ENCODE results near the gene GABRB3.
"Not testable (repeated sequence)": the region's sequence is repeated elsewhere in the genome, so short reads cannot be mapped to it uniquely, and the experiment has no call there.

Gene GABRB3

DNA sequence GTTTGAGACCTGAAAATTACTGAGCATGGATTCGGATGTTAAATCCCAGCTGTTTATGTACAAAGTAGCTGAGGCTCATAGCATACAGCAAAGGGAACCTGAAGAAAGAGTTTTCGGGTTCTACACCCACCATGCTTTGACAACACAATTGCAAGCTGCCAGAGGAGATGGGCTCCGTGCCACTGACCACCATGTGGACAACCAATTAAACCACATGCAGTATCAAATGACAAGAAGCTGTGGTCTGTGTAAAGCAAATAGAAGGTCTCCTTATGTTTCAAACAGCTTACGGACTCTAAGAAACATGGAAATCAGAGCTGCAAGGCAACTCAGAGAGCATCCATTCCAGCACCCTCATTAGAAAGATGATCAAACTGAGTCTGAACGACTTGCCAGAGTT, 12.9 kb downstream of the GABRB3 start:
- Mint-ChIP-seq H3K9me3 (peaks cover 8% of the 10 kb centered on the region), H3K4me3 (no peak overlapping the region), H3K4me1 (no peaks in the 10 kb centered on the region), H3K27ac (no peak overlapping the region), H3K36me3 (no peaks in the 10 kb centered on the region)
- no peak for DNase-seq (ENCODE audit: low spot score in 2 of 2)
- ATAC-seq: no peak

DNA sequence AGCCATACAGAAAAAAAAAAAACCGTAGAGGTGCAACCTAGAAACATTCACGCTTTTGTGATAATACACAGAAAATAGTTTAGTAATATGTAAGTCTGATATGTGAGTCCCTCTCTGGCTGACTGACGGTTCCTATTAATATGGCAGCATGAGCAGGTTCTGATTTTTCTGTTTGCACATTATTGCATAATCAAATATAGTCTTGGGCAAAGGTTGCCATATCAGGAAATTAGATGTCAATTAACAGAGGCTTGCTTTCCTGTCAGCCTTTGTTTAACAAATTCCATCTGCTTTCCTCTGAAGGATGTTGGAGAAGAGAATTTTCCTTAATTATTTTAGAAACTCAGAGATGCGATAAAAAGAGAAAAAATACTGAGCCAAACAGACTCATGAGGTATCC, 14.8 kb downstream of the GABRB3 start:
- no peak for DNase-seq (ENCODE audit: low spot score in 2 of 2)
- H3K4me3 Mint-ChIP-seq: no peak overlapping the region
- no peak for ATAC-seq
- H3K27ac Mint-ChIP-seq: no peak overlapping the region
- H3K9me3 Mint-ChIP-seq: peaks cover 16% of the 10 kb centered on the region
- no peaks in the 10 kb centered on the region for H3K4me1 Mint-ChIP-seq
- H3K36me3 Mint-ChIP-seq: no peaks in the 10 kb centered on the region

DNA sequence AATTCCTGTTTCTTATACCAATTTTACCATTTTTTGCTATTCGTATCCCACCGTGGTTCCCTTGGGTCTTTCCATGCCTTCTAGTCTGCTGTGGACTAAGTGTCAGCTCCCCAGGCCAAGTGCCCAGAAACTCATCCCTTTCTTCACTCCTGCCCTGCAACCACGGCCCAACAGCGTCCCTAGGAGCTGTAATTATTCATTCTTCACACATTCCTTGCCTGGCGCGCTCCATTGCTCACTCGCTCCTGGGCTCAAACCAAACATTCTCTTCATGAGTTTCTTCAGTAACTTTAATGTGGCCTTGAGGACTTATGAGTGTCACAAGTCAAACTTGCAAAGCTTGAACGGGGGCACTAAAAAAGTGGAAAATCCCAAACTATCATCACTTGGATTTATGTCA, 15.7 kb downstream of the GABRB3 start:
- Mint-ChIP-seq H3K4me1 (no peaks in the 10 kb centered on the region), H3K4me3 (no peak overlapping the region), H3K27ac (no peak overlapping the region), H3K9me3 (peaks cover 12% of the 10 kb centered on the region), H3K36me3 (no peaks in the 10 kb centered on the region)
- ATAC-seq (no peak), DNase-seq (ENCODE audit: low spot score in 2 of 2) (no peak)

DNA sequence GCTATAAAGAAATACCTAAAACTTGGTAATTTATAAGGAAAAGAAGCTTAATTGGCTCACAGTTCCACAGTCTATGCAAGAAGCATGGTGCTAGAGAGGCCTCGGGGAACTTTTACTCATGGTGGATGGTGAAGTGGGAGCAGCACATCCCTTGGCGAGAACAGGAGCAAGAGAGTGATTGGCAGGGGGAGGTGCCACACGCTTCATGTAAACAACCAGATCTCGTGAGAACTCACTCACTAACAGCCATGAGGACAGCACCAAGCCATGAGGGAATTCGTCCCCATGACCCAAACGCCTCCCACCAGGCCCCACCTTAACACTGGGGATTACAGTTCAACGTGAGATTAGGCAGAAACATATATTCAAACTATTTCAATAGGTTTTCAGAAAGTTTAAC, 28.0 kb downstream of the GABRB3 start:
- no peak overlapping the region for H3K4me3 Mint-ChIP-seq
- ATAC-seq: no peak
- no peaks in the 10 kb centered on the region for H3K36me3 Mint-ChIP-seq
- peaks cover 18% of the 10 kb centered on the region for H3K9me3 Mint-ChIP-seq
- DNase-seq (ENCODE audit: low spot score in 2 of 2): no peak
- no peaks in the 10 kb centered on the region for H3K4me1 Mint-ChIP-seq
- H3K27ac Mint-ChIP-seq: no peak overlapping the region

DNA sequence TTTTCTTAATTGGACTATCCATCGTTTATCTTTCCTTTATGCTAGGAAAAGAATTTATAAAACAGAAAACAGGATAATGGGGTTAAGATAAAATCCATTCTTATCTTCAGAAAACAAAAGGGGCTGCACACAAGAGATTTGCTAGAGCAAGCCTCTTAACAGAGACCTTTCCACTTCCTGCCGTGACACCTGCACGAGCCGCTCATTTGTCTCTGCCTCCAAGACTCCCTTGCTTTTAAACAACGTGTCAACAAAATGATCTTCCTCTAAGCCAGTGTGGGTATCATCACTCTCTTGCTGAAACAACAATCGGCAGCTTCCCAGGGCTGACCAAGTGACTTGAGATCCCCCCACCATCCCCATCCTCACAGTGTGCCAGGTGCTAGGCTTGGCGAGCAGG, 33.1 kb downstream of the GABRB3 start:
- Mint-ChIP-seq H3K4me3 (no peak overlapping the region), H3K27ac (no peak overlapping the region), H3K36me3 (no peaks in the 10 kb centered on the region), H3K4me1 (no peaks in the 10 kb centered on the region), H3K9me3 (peaks cover 25% of the 10 kb centered on the region)
- DNase-seq (ENCODE audit: low spot score in 2 of 2) (no peak), ATAC-seq (no peak)

DNA sequence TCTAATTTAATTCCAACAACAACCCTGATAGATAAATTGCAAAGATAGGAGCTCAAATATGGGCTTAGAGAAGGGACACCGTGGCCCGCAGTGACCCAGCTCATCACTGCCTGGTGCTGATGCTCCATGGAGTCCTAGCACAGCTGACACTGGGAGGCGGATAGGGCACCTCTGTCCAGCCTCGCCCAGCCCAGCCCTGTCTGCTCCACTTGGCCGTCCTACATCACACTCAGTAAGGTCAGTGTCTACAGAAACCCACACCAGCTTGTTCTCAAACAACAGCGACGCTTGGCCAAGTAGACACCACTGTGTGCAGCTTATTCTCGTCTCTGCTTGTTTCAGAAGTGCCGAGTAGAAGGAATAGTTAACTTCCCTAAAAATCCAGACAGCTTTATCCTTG, 33.9 kb downstream of the GABRB3 start:
- no peaks in the 10 kb centered on the region for H3K4me1 Mint-ChIP-seq
- ATAC-seq: no peak
- H3K4me3 Mint-ChIP-seq: no peak overlapping the region
- H3K36me3 Mint-ChIP-seq: no peaks in the 10 kb centered on the region
- no peak overlapping the region for H3K27ac Mint-ChIP-seq
- peaks cover 25% of the 10 kb centered on the region for H3K9me3 Mint-ChIP-seq
- no peak for DNase-seq (ENCODE audit: low spot score in 2 of 2)

DNA sequence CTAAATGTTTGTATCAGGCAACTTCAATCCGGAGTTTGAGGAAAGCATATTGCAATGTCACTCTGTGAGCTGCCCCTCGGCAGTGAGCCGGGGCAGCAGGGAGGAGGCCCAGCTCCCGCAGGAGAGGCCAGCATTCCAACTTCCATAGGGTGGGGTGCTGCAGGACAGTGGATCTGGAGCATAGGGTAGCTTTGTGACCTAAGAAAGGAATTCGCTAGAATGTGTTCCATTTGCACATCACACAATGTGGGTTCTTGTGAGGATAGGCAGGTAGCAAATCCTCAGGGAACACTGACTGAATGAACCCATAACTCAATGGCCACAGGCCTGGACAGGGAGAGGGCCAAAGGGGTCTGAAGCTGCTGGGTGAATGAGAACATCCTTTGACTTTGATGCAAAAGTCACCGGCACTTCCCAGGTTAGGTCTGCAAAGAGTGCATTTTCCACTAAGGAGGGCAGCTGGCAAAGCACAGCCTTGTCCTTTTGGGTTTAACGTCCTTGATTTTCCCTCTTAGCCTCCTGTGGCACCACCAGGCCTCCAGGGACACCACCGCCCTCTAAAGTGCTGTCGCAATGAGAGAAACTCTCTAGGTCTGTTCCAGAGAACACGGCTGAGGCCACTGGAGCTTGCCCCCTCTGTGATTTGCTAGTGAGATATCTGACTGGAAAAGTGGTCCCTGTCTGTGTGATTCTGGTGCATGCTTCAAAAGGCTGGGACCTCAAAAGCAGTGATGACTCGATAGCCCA, 36.2 kb downstream of the GABRB3 start:
- no peak overlapping the region for H3K4me3 Mint-ChIP-seq
- no peaks in the 10 kb centered on the region for H3K4me1 Mint-ChIP-seq
- DNase-seq (ENCODE audit: low spot score in 2 of 2): no peak
- no peaks in the 10 kb centered on the region for H3K36me3 Mint-ChIP-seq
- H3K27ac Mint-ChIP-seq: no peak overlapping the region
- peaks cover 22% of the 10 kb centered on the region for H3K9me3 Mint-ChIP-seq
- ATAC-seq: no peak

DNA sequence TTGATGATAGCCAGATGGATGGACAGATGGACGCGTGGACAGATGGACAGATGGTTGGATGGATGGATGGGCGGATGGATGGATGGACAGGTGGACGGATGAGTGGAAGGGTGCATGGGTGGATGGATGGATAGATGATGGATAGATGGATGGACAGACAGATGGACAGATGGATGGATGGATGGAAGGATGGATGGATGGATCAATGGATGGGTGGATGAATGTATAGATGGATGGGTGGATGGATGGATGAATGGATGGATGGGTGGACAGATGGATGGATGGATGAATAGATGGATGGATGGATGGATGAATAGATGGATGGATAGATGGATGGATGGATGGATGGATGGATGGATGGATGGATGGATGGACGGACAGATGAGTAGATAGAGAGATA, 40.9 kb downstream of the GABRB3 start:
- peaks cover 18% of the 10 kb centered on the region for H3K9me3 Mint-ChIP-seq
- no peaks in the 10 kb centered on the region for H3K4me1 Mint-ChIP-seq
- no peaks in the 10 kb centered on the region for H3K36me3 Mint-ChIP-seq

DNA sequence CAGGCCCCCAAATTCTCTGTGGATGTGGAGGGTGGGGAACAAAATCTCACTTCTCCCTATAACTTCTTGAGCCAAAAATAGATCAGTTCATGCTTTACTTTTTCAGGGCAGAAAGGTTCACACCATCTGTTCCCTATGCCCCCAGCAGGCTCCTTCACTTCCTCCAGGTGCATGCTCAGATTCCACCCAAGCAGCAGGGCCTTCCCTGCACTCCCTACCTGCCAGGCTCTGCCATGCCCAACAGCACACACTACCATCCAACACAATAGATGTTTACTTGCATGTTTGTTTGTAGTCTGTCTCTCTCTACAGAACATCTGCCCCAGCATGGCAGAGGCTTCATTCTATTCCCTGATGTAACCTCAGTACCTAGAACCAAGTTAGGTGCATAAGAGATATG, 43.3 kb downstream of the GABRB3 start:
- H3K9me3 Mint-ChIP-seq: peaks cover 14% of the 10 kb centered on the region
- no peaks in the 10 kb centered on the region for H3K4me1 Mint-ChIP-seq
- H3K4me3 Mint-ChIP-seq: no peak overlapping the region
- no peaks in the 10 kb centered on the region for H3K36me3 Mint-ChIP-seq
- ATAC-seq: no peak
- no peak overlapping the region for H3K27ac Mint-ChIP-seq
- DNase-seq (ENCODE audit: low spot score in 2 of 2): no peak

More for the DNA sequence above, 40.9 kb downstream of the GABRB3 start:
- ATAC-seq: no peak
- Mint-ChIP-seq H3K4me3 (no peak overlapping the region), H3K27ac (no peak overlapping the region)
- no peak for DNase-seq (ENCODE audit: low spot score in 2 of 2)

DNA sequence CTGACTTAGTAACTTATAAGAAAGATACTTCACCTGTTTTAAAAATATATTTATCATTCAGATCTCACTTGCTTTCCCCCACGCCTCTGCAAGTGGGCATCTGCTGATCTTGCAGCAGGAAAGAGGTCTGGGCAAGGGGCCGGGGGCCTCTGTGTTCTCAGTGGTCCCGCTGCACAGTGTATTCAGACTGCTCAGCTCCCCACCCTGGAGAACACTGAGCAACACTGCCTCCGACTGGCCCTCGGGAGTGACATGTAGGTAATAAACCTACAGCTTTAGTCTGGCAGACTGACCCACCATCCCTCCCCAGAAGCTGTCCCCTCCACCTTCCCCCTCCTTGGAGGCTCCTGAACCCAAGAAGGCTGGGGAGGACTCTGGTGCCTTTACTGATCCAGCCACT, 43.8 kb downstream of the GABRB3 start:
- ATAC-seq (no peak), DNase-seq (ENCODE audit: low spot score in 2 of 2) (no peak)
- Mint-ChIP-seq H3K9me3 (peaks cover 16% of the 10 kb centered on the region), H3K36me3 (no peaks in the 10 kb centered on the region), H3K4me1 (no peaks in the 10 kb centered on the region), H3K27ac (no peak overlapping the region), H3K4me3 (no peak overlapping the region)

DNA sequence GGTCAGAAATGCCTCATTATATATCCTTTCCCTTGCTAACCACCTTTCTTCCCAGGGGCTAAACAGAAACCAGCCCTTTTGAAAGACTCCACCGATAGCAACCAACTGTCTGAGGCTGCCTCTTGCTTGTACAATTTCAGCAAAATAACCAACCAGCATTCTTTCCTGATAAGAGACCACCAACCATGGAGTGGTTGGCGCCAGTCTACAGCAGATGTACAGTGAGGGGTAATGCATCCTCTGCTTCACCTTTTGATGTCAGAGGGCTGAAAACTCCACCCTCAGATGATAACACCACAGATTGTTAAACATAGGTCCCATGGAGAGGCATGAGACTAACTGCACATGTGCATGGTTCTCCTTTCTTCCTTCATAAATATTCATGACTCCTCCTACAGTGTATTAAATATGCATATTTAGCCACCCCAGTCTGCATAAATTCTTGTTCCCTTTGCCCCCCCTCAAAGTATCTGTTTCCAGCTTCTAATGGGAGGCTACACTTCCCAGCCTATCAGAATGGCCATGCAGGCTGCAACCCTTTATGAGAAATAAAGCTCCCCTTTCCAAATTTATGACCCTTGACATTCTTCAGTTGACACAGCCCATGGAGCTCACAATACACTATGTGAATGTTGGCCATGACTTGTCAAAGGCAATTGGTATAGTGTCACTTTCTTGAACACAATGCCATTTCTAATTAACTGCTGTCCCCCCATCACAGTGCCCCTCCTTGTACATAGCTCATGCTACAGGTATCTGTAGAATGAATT, 48.3 kb downstream of the GABRB3 start:
- no peak for DNase-seq (ENCODE audit: low spot score in 2 of 2)

DNA sequence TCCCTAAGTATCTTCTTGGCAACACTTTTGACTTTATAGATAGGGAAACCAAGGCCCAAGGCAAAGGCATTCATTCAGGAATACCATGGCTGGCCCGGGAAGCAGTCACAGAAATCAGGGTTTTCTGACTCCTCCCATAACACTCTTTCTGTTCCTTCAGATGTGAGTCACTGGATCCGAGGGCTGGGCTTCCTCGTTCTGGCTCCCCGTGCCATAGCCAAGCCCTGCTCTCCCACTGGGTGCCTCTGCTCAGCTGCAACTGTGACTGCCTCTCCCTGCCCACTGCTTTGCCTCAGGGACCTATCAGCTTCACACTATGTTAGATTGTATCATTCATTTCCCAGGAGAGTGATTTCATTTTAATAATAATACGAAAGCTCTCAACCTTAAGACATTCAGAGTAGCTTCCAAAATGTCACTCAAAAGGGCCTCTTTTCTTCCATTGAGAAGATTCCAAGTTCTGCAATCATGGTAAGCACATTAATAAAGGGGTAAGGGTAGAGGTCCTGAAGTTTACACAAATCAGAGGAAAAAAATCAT, 50.2 kb downstream of the GABRB3 start:
- DNase-seq (ENCODE audit: low spot score in 2 of 2) (no peak), ATAC-seq (no peak)
- Mint-ChIP-seq H3K9me3 (peaks cover 21% of the 10 kb centered on the region), H3K4me1 (no peaks in the 10 kb centered on the region), H3K36me3 (no peaks in the 10 kb centered on the region), H3K27ac (no peak overlapping the region), H3K4me3 (no peak overlapping the region)

More for the DNA sequence above, 48.3 kb downstream of the GABRB3 start:
- no peaks in the 10 kb centered on the region for H3K36me3 Mint-ChIP-seq
- no peak overlapping the region for H3K4me3 Mint-ChIP-seq
- peaks cover 16% of the 10 kb centered on the region for H3K9me3 Mint-ChIP-seq
- no peak for ATAC-seq
- no peaks in the 10 kb centered on the region for H3K4me1 Mint-ChIP-seq
- no peak overlapping the region for H3K27ac Mint-ChIP-seq

DNA sequence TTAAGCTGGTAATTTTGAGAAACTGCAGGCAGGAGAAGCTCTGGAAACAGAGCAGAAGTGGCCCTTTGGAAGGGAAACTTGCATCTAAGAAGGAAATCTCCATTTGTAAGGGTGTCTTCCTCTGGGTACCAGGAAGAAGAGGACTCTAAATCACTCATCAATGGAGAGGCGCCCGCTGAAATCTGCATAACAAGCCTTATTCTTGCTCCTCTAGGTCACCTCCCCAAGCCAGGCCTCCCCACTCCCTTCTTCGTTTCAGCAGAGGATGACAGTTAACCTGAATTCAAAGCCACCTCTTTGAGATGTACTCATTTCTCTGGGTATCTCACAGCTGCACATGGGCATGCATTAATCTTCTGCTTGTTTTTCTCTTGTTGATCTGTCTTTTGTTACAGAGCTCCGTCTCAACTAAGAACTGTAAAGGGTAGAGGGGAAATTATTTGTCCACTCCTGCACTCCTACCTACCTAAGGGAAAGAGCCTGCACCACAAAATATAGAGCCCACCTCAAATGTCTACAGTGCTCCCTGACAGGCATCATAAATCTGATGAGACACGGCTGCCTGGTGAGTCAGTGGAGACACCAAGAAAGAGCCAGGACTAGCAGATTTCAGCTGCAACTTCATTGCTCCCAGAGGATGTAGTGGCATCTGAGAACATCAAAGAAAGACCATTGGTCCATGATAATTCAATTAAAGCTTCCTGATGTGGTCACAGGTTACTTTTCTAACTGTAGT, 51.5 kb downstream of the GABRB3 start:
- H3K4me3 Mint-ChIP-seq: no peak overlapping the region
- no peak for DNase-seq (ENCODE audit: low spot score in 2 of 2)
- no peak overlapping the region for H3K27ac Mint-ChIP-seq
- ATAC-seq: no peak
- H3K9me3 Mint-ChIP-seq: peaks cover 23% of the 10 kb centered on the region
- no peaks in the 10 kb centered on the region for H3K4me1 Mint-ChIP-seq
- H3K36me3 Mint-ChIP-seq: no peaks in the 10 kb centered on the region

DNA sequence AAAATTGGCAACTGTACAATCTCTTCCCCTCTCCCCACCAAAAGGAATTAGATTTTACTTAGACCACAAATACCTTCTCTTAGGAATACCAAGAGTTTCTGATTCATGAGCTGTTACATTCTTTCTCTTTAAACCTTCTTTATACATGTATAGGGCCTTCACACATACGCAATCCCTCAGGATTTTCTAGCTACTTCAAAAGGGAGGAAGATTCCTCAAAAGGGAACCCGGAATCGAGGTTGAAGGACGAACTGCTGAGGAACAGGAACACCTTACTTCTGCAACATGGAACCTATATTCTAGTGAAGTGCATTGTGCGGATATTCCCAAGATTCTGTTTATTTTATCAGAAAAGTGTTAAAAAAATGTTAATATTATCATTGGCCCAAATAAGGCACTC, 52.3 kb downstream of the GABRB3 start:
- no peak overlapping the region for H3K4me3 Mint-ChIP-seq

DNA sequence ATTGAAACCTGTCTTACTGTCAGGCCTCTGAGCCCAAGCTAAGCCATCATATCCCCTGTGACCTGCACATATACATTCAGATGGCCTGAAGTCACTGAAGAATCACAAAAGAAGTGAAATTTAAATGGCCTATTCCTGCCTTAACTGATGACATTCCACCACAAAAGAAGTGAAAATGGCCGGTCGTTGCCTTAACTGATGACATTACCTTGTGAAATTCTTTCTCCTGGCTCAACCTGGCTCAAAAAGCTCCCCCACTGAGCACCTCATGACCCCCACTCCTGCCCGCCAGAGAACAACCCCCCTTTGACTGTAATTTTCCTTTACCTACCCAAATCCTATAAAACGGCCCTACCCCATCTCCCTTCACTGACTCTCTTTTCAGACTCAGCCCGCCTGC, 53.0 kb downstream of the GABRB3 start:
- H3K36me3 Mint-ChIP-seq; DNase-seq (ENCODE audit: low spot score in 2 of 2); ATAC-seq; H3K4me3 Mint-ChIP-seq; H3K27ac Mint-ChIP-seq; H3K4me1 Mint-ChIP-seq: not testable (repeated sequence)
- H3K9me3 Mint-ChIP-seq: peaks cover 25% of the 10 kb centered on the region

More for the DNA sequence above, 52.3 kb downstream of the GABRB3 start:
- DNase-seq (ENCODE audit: low spot score in 2 of 2): no peak
- peaks cover 23% of the 10 kb centered on the region for H3K9me3 Mint-ChIP-seq
- no peaks in the 10 kb centered on the region for H3K36me3 Mint-ChIP-seq
- ATAC-seq: no peak
- no peak overlapping the region for H3K27ac Mint-ChIP-seq
- H3K4me1 Mint-ChIP-seq: no peaks in the 10 kb centered on the region

Measured in stimulated activated effector memory CD8-positive, alpha-beta T cell treated with anti-CD3 and anti-CD28 coated beads, Interleukin-12 subunit alpha, Interleukin-12 subunit beta, amount 100 ng/mL, for 72 hours (primary cell).